Measurements from ENCODE around the gene PHLPP1. TPM values are rescaled to one million over a fixed set of nuclear protein-coding genes. Genes with fewer than 3 reads are reported as not detected.

Gene PHLPP1
- total RNA-seq, 1 experiment from 2014 or later = 39.9 TPM

- Histone ChIP-seq H3K79me1 (ENCODE audit: insufficient read depth, low read depth, low read length, poor library complexity, severe bottlenecking) (no peaks in the 10 kb centered on the region), H4K91ac (ENCODE audit: insufficient read length, low read depth, low read length) (no peak overlapping the region), H4K5ac (ENCODE audit: insufficient read length, low read depth, low read length) (no peak overlapping the region), H3K23ac (ENCODE audit: insufficient read length, low read depth, low read length) (no peak overlapping the region), H3T11ph (ENCODE audit: low read length) (no peak overlapping the region), H3K56ac (ENCODE audit: insufficient read length, low read depth, low read length) (no peak overlapping the region), H2BK5ac (ENCODE audit: insufficient read length, low read length) (no peak overlapping the region), H3K18ac (ENCODE audit: insufficient read length, low read depth, low read length) (no peak overlapping the region), H3K4me1 (ENCODE audit: insufficient read depth, low read length) (no peaks in the 10 kb centered on the region), H4K8ac (replicated peaks; ENCODE audit: insufficient read length, low read depth, low read length) (no peak overlapping the region), H3K23me2 (ENCODE audit: insufficient read length, low read depth, low read length, poor library complexity, severe bottlenecking) (no peaks in the 10 kb centered on the region), H2AFZ (ENCODE audit: low read length) (no peak overlapping the region), H2BK120ac (ENCODE audit: low read depth, low read length, poor library complexity, severe bottlenecking) (no peak overlapping the region), H3K27ac (ENCODE audit: insufficient read length, low read depth, low read length) (no peak overlapping the region), H4K20me1 (ENCODE audit: control insufficient read depth, insufficient read depth, insufficient read length) (no peaks in the 10 kb centered on the region), H3K9ac (ENCODE audit: extremely low read depth, insufficient read length, low read length) (no peak overlapping the region), H3K79me2 (ENCODE audit: insufficient read depth, low read length) (0 out of 2 replicates have a peak, but pooled peaks cover 2% of the 10 kb centered on the region), H2BK15ac (ENCODE audit: low read depth, low read length) (no peak overlapping the region), H3K27me3 (ENCODE audit: insufficient read depth, low read length) (no peaks in the 10 kb centered on the region), H3K4me2 (ENCODE audit: insufficient read depth, insufficient read length, low read length) (no peak overlapping the region), H2BK12ac (ENCODE audit: insufficient read length, low read depth, low read length) (no peak overlapping the region), H3K4ac (ENCODE audit: low read depth, low read length) (no peak overlapping the region), H2AK5ac (ENCODE audit: insufficient read length, low read length) (no peak overlapping the region), H3K9me3 (ENCODE audit: control insufficient read depth, low read depth, low read length) (no peaks in the 10 kb centered on the region), H2BK20ac (ENCODE audit: low read depth, low read length, poor library complexity, severe bottlenecking) (no peak overlapping the region), H3K14ac (ENCODE audit: insufficient read depth, low read length) (no peak overlapping the region)
- no CpG with 5 or more reads among the region's 4 CpGs for WGBS (ENCODE audit: extremely low coverage, insufficient read length, low lambda C conversion rate)
- H3K27ac Mint-ChIP-seq = peak overlapping the region in 1 of 3 experiments; percentile 28; a peak in 1 of 7 replicates
- H3K4me3 Mint-ChIP-seq = no peak overlapping the region; a peak in 1 of 5 replicates
- peaks cover 11 to 52% (median 51%) of the 10 kb centered on the region in 3 experiments; a peak in 6 of 7 replicates for H3K36me3 Mint-ChIP-seq (ENCODE audit: insufficient read depth in 1 of 3, low read depth in 3 of 3)
- H3K27me3 Mint-ChIP-seq (ENCODE audit: low read depth) = no peaks in the 10 kb centered on the region
- no peak for TF ChIP-seq CTCF (conservative IDR thresholded peaks at IDR 0.05)
- no peak for DNase-seq
- H3K4me1 Mint-ChIP-seq = peaks cover 28 to 36% of the 10 kb centered on the region in 2 experiments
- no peaks in the 10 kb centered on the region; a peak in 1 of 5 replicates for H3K9me3 Mint-ChIP-seq
These were observed 251.7 kb downstream of the PHLPP1 start for GRCh38 chr18:62967089-62967488.

Data from H9 (cell line).